ENCODE measurements around the gene PAPLN. TPM values are rescaled to one million over a fixed set of nuclear protein-coding genes. Genes with fewer than 3 reads are reported as not detected.

PAPLN gene
- total and polyA plus RNA-seq, 2 donors = 4.8 to 5.6 TPM

DNA sequence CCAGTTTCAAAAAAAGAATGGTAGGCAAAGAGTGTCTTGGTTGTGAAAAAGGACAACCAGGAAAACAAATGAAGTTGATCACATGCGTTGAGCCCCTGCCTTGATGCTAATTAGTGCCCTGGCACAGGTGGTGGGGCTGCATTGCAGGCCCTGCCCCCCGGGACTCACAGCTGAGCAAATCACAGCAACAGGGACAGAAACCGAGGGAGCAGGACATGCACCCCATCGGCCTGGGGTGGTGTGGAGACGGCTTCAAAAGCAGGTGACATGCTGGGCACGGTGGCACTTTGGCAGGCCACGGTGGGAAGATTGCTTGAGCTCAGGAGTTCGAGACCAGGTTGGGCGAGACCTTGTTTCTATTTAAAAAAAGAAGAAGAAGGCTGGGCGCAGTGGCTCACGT is 1.1 kb upstream of the PAPLN start:
- Histone ChIP-seq H3K27ac (ENCODE audit: low read depth) (no peak overlapping the region), H3K4me1 (ENCODE audit: insufficient read depth) (no peaks in the 10 kb centered on the region), H3K4me3 (ENCODE audit: low read depth, low read length) (no peak overlapping the region), H3K36me3 (ENCODE audit: insufficient read depth) (no peaks in the 10 kb centered on the region)
- no peak for DNase-seq (ENCODE audit: extremely low spot score)
- 85% methylated on average over 11 of the region's 11 CpGs for WGBS

DNA sequence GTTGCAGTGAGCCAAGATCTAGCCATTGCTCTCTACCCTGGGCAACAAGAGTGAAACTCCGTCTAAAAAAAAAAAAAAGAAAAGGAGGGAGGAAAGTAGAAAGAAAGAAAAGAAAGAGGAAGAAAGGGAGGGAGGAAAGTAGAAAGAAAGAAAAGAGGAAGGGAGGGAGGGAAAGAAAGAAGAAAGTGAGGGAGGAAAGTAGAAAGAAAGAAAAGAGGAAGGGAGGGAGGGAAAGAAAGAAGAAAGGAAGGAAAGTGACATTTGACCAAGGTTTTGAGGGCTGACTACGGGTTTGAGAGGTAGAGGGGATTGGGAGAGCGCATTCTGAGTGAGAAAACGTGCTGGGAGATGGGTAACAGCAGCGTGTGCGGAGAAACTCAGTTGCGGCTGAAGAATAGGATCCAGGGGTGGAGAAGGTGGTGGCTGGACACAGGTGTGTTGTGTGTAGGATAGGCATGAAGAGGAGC is 521 bp upstream of the PAPLN start:
- no peak for DNase-seq (ENCODE audit: extremely low spot score)
- H3K27ac ChIP-seq (ENCODE audit: low read depth) = no peak overlapping the region
- no peak overlapping the region for H3K4me3 ChIP-seq (ENCODE audit: low read depth, low read length)
- no peaks in the 10 kb centered on the region for H3K36me3 ChIP-seq (ENCODE audit: insufficient read depth)
- WGBS = 89% methylated on average over 6 of the region's 7 CpGs
- H3K4me1 ChIP-seq (ENCODE audit: insufficient read depth) = no peaks in the 10 kb centered on the region

GRCh38 chr14:73237786-73238423 is 599 bp downstream of the PAPLN start:
- Histone ChIP-seq H3K4me3 (ENCODE audit: low read depth, low read length) (peak overlapping the region; percentile 43), H3K4me1 (ENCODE audit: insufficient read depth) (no peaks in the 10 kb centered on the region), H3K36me3 (ENCODE audit: insufficient read depth) (no peaks in the 10 kb centered on the region), H3K27ac (ENCODE audit: low read depth) (no peak overlapping the region)
- DNase-seq (ENCODE audit: extremely low spot score) = no peak
- WGBS = 7% methylated on average over 73 of the region's 73 CpGs

DNA sequence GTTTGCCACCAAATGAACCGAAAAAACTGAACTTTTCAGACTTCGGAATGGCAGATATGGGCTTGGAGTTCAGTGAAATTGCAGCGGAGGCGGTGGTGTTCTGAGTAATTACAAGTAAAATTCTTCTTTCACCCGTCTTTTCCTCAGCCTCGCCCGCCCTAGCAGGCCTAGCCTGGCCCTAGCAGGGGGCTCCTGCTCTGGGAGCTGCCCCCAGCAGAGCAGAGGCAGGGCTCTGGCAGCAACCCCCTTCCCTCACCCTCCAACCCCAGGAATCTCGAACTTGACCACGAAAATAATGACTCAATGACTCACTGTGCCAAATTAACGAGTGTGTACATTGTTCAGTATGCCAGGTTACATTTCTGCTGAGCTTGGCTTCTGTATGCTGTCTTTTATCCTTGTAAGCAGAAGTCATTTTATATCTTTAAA is 1.1 kb downstream of the PAPLN start:
- no peaks in the 10 kb centered on the region for H3K4me1 ChIP-seq (ENCODE audit: insufficient read depth)
- no peak overlapping the region for H3K27ac ChIP-seq (ENCODE audit: low read depth)
- 51% methylated on average over 10 of the region's 10 CpGs for WGBS
- no peaks in the 10 kb centered on the region for H3K36me3 ChIP-seq (ENCODE audit: insufficient read depth)
- H3K4me3 ChIP-seq (ENCODE audit: low read depth, low read length) = peak overlapping the region; percentile 43
- DNase-seq (ENCODE audit: extremely low spot score) = no peak

DNA sequence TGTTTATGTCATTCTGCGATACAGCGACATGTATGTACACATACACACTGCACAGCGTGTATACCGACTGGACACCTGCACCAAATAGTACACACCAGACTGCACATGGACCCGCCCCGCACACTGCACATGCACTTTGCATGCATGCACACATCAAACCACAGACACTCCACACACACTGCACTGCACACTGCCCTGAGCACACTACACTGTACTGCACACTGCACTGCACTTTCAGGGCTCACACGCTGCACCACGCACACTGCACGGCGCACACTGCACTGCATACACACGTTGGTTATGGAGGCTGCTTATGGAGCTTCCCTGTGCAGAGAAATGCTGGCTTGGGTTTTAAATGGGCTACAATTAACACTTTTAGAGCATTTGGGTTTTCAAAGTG is 1.6 kb downstream of the PAPLN start:
- H3K4me1 ChIP-seq (ENCODE audit: insufficient read depth) = no peaks in the 10 kb centered on the region
- no peaks in the 10 kb centered on the region for H3K36me3 ChIP-seq (ENCODE audit: insufficient read depth)
- H3K27ac ChIP-seq (ENCODE audit: low read depth) = no peak overlapping the region
- DNase-seq (ENCODE audit: extremely low spot score) = no peak
- H3K4me3 ChIP-seq (ENCODE audit: low read depth, low read length) = no peak overlapping the region
- WGBS = 82% methylated on average over 11 of the region's 11 CpGs

DNA sequence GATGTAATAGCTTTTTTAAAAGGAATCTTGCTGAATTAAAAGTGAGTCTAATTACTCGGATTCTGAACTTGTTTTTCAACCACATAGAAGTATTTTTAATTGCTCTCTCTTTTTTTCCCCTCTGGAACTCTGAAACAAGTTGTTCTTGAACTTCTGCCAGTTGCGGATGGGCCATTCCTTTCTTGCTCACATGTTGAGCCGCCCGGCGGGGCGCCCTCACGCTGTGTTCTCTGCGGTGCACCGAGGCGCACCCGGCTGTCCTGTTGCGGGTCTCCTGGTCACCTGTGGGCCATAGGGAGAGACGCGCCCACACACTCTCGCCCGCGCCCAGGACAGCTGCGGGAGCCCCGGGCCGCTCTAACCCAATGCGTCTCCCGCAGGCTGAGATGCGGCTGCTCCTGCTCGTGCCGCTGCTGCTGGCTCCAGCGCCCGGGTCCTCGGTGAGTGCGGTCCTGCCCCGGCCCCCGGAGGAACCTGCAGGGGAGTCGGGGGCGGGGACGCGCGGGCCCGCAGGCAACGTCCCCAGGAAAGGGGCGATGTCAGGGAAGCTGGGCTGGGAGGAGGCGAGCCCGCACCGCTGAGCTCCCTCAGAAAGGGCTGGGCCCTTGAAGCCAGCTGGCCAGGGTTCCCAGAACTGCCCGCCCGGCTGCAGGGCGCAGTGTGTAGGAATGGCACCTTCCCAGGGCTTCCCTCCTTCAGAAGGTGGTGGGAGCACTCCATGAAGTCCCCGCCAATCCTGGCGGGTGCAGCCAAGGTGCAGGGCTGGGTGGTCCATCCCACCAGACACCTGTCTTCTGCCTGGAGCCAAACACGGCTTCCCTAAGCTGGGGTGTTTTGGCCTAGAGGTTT is 2.3 kb downstream of the PAPLN start:
- DNase-seq (ENCODE audit: extremely low spot score) = no peak
- Histone ChIP-seq H3K4me3 (ENCODE audit: low read depth, low read length) (peak overlapping the region; percentile 9), H3K27ac (ENCODE audit: low read depth) (no peak overlapping the region), H3K4me1 (ENCODE audit: insufficient read depth) (no peaks in the 10 kb centered on the region), H3K36me3 (ENCODE audit: insufficient read depth) (no peaks in the 10 kb centered on the region)
- 9% methylated on average over 48 of the region's 48 CpGs for WGBS

DNA sequence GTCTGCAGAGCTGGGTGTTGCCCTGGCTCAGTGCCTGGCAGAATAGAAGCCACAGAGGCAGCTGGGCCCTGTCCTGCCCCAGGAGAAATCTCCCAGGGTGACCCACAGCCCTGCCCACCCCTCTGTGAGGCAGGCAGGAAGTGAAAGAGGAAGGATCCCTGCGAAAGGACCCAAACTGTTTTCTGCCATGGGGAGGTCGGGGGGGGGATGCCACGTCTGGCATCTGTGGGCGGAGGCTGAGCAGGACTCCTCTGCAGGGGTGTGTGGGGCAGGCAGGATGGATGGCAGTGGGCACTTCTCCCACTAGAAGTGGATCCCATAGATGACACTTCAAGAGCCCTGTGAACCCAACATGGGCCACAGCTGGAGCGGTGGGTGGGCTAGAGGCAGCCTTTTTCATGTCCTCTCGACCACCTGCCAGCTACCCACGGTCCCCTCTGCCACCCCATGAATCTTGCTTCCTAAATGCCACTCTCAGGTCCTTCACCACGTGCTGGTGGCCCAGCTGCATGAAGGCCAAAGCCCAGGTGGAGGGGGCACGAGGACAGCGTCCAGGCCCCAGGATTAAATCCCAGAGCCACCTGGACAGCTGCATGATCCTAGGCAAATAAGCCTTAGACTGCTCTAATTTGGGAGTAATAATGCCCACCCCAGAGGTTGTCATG is 3.6 kb downstream of the PAPLN start:
- no peak overlapping the region for H3K27ac ChIP-seq (ENCODE audit: low read depth)
- no peaks in the 10 kb centered on the region for H3K36me3 ChIP-seq (ENCODE audit: insufficient read depth)
- WGBS = 86% methylated on average over 10 of the region's 10 CpGs
- DNase-seq (ENCODE audit: extremely low spot score) = no peak
- no peaks in the 10 kb centered on the region for H3K4me1 ChIP-seq (ENCODE audit: insufficient read depth)
- no peak overlapping the region for H3K4me3 ChIP-seq (ENCODE audit: low read depth, low read length)

DNA sequence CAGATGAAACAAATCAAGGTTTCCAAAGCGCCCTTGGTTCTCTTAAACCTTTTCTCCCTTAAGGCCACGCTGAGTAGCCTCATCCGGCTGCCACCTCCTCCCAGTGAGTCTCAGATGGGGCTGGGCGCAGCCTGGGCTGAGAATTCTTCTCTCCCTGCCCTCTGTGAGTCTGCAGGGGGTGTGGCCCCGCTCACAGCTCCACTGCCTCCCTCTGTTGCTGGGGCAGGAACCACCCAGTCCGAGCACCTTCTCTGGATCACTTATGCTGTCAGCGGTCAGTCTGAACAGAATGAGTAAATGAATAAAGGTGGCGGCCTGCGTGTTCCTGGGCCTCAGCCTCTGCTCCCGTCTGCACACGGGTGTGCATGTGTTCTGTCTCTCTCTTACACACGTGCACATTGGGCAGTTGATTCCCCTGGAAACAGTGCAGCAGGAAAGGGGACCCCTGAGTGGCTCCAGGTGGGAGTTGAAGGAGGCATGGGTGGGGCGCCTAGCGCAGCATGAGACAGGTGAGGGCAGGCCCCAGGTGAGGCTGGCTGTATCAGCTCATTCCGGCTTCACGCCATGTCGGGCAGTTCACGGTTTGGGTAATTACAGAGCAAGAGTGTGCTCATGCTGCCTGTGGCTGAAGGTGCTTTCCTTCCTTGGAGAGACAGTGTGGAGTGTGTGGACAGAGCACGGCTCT is 4.3 kb downstream of the PAPLN start:
- no peak for DNase-seq (ENCODE audit: extremely low spot score)
- Histone ChIP-seq H3K4me3 (ENCODE audit: low read depth, low read length) (no peak overlapping the region), H3K27ac (ENCODE audit: low read depth) (no peak overlapping the region)

GRCh38 chr14:73242357-73242901 is 5.1 kb downstream of the PAPLN start:
- H3K27ac ChIP-seq (ENCODE audit: low read depth) = no peak overlapping the region
- DNase-seq (ENCODE audit: extremely low spot score) = no peak
- no peak overlapping the region for H3K4me3 ChIP-seq (ENCODE audit: low read depth, low read length)
- WGBS = 84% methylated on average over 6 of the region's 6 CpGs
- H3K4me1 ChIP-seq (ENCODE audit: insufficient read depth) = no peaks in the 10 kb centered on the region
- H3K36me3 ChIP-seq (ENCODE audit: insufficient read depth) = no peaks in the 10 kb centered on the region

More for the DNA sequence above, 4.3 kb downstream of the PAPLN start:
- Histone ChIP-seq H3K36me3 (ENCODE audit: insufficient read depth) (no peaks in the 10 kb centered on the region), H3K4me1 (ENCODE audit: insufficient read depth) (no peaks in the 10 kb centered on the region)
- 83% methylated on average over 19 of the region's 19 CpGs for WGBS

- DNase-seq (ENCODE audit: extremely low spot score) = no peak
Observed at GRCh38 chr14:73243341-73243740, 6.0 kb downstream of the PAPLN start.

DNA sequence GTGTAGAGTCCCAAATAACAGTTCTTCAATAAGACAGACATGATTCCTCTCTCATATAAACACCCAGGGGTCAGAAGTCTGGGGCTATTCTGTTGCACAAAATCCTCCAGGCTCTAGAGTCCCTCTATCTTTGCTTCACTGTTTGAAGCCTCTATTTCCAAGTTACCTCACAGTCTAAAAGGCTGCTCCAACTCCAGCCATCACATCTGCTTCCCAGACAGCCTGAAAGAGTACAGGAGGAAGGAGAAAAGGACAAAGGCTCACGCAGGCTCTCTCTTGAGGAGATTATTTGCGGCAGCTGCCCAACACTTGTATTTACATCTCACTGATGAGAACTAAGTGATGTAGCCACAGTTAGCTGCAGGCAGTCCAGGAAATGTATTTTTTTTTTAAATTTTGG is 6.4 kb downstream of the PAPLN start:
- Histone ChIP-seq H3K4me3 (ENCODE audit: low read depth, low read length) (no peak overlapping the region), H3K27ac (ENCODE audit: low read depth) (no peak overlapping the region), H3K4me1 (ENCODE audit: insufficient read depth) (no peaks in the 10 kb centered on the region), H3K36me3 (ENCODE audit: insufficient read depth) (no peaks in the 10 kb centered on the region)
- WGBS = 97% methylated on average over 2 of the region's 2 CpGs
- no peak for DNase-seq (ENCODE audit: extremely low spot score)

More at GRCh38 chr14:73243341-73243740, 6.0 kb downstream of the PAPLN start:
- Histone ChIP-seq H3K36me3 (ENCODE audit: insufficient read depth) (no peaks in the 10 kb centered on the region), H3K4me3 (ENCODE audit: low read depth, low read length) (no peak overlapping the region), H3K27ac (ENCODE audit: low read depth) (no peak overlapping the region), H3K4me1 (ENCODE audit: insufficient read depth) (no peaks in the 10 kb centered on the region)
- 82% methylated on average over 3 of the region's 3 CpGs for whole genome bisulfite sequencing

GRCh38 chr14:73244541-73245290 is 7.4 kb downstream of the PAPLN start:
- no peak for DNase-seq (ENCODE audit: extremely low spot score)
- 85% methylated on average over 14 of the region's 14 CpGs for WGBS
- H3K4me3 ChIP-seq (ENCODE audit: low read depth, low read length) = no peak overlapping the region

More at GRCh38 chr14:73244541-73245290, 7.4 kb downstream of the PAPLN start:
- Histone ChIP-seq H3K36me3 (ENCODE audit: insufficient read depth) (no peaks in the 10 kb centered on the region), H3K27ac (ENCODE audit: low read depth) (no peak overlapping the region), H3K4me1 (ENCODE audit: insufficient read depth) (no peaks in the 10 kb centered on the region)

Data from urinary bladder (tissue), 4 donors.